ENCODE data around the gene QPCTL. TPM values are rescaled to one million over a fixed set of nuclear protein-coding genes. Genes with fewer than 3 reads are reported as not detected.

QPCTL gene
- total and polyA plus RNA-seq, 10 of the 15 experiments (the other 5 are each of a cell fraction or from before 2014, with no cell fraction given), result 1.1 to 22.6 (median 11.2) TPM

DNA sequence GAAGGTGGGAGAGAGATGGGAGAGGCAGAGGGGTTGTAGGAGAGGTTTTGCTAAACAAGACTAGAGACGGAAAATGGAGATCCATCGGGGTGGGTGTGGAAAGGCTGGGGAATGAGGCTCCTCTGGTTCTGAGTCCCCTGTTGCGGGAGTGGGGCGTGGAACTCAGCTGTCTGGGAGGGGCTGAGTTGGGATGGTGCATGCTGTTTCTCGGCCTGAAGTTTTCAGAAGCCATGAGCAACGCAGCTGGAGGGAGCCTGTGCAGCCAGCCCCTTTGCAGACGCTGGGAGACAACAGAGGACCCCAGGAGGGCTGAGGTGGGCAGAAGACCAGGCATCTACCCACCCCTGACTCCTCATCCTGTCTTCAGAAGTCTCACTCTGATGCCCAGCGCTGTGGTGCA is 31.8 kb upstream of the QPCTL start:
- ChIA-PET SMC1A (ENCODE audit: uncharacterized antibody, unreplicated experiment) (no interaction called here), RAD21 (ENCODE audit: unreplicated experiment) (no interaction called here)
- H2AFZ ChIP-seq (ENCODE audit: control insufficient read depth, low read depth, low read length), result no peak overlapping the region
- TF ChIP-seq ZNF207 (IDR thresholded peaks at IDR 0.05; ENCODE audit: borderline replicate concordance) (no peak), JUND (IDR thresholded peaks at IDR 0.05; ENCODE audit: low read depth, low read length) (no peak), POU2F2 (IDR thresholded peaks at IDR 0.05; ENCODE audit: borderline replicate concordance, low read depth, low read length) (no peak), MYC (IDR thresholded peaks at IDR 0.05; ENCODE audit: insufficient read depth, insufficient read length, insufficient replicate concordance, low read length, severe bottlenecking) (no peak), BACH1 (IDR thresholded peaks at IDR 0.05; ENCODE audit: borderline replicate concordance) (no peak), ASH2L (IDR thresholded peaks at IDR 0.05; ENCODE audit: borderline replicate concordance, low read depth) (no peak), BHLHE40 (IDR thresholded peaks at IDR 0.05; ENCODE audit: borderline replicate concordance in 1 of 2, low read depth in 2 of 2, low read length in 1 of 2) (no peak), CREB1 (IDR thresholded peaks at IDR 0.05; ENCODE audit: low read depth) (no peak), CREM (IDR thresholded peaks at IDR 0.05; ENCODE audit: low read depth) (no peak)
- TF ChIP-seq, protein P1, sequence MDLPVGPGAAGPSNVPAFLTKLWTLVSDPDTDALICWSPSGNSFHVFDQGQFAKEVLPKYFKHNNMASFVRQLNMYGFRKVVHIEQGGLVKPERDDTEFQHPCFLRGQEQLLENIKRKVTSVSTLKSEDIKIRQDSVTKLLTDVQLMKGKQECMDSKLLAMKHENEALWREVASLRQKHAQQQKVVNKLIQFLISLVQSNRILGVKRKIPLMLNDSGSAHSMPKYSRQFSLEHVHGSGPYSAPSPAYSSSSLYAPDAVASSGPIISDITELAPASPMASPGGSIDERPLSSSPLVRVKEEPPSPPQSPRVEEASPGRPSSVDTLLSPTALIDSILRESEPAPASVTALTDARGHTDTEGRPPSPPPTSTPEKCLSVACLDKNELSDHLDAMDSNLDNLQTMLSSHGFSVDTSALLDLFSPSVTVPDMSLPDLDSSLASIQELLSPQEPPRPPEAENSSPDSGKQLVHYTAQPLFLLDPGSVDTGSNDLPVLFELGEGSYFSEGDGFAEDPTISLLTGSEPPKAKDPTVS (IDR thresholded peaks at IDR 0.05; ENCODE audit: low read depth, low read length), result no peak
- TF ChIP-seq, protein P2, sequence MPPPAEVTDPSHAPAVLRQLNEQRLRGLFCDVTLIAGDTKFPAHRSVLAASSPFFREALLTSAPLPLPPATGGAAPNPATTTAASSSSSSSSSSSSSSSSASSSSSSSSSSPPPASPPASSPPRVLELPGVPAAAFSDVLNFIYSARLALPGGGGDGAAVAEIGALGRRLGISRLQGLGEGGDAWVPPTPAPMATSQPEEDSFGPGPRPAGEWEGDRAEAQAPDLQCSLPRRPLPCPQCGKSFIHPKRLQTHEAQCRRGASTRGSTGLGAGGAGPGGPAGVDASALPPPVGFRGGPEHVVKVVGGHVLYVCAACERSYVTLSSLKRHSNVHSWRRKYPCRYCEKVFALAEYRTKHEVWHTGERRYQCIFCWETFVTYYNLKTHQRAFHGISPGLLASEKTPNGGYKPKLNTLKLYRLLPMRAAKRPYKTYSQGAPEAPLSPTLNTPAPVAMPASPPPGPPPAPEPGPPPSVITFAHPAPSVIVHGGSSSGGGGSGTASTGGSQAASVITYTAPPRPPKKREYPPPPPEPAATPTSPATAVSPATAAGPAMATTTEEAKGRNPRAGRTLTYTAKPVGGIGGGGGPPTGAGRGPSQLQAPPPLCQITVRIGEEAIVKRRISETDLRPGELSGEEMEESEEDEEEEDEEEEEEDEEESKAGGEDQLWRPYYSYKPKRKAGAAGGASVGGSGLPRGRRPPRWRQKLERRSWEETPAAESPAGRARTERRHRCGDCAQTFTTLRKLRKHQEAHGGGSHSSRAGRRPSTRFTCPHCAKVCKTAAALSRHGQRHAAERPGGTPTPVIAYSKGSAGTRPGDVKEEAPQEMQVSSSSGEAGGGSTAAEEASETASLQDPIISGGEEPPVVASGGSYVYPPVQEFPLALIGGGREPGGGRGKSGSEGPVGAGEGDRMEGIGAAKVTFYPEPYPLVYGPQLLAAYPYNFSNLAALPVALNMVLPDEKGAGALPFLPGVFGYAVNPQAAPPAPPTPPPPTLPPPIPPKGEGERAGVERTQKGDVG (CRISPR knock-in tag; IDR thresholded peaks at IDR 0.05), result no peak
- TF ChIP-seq, protein P3, sequence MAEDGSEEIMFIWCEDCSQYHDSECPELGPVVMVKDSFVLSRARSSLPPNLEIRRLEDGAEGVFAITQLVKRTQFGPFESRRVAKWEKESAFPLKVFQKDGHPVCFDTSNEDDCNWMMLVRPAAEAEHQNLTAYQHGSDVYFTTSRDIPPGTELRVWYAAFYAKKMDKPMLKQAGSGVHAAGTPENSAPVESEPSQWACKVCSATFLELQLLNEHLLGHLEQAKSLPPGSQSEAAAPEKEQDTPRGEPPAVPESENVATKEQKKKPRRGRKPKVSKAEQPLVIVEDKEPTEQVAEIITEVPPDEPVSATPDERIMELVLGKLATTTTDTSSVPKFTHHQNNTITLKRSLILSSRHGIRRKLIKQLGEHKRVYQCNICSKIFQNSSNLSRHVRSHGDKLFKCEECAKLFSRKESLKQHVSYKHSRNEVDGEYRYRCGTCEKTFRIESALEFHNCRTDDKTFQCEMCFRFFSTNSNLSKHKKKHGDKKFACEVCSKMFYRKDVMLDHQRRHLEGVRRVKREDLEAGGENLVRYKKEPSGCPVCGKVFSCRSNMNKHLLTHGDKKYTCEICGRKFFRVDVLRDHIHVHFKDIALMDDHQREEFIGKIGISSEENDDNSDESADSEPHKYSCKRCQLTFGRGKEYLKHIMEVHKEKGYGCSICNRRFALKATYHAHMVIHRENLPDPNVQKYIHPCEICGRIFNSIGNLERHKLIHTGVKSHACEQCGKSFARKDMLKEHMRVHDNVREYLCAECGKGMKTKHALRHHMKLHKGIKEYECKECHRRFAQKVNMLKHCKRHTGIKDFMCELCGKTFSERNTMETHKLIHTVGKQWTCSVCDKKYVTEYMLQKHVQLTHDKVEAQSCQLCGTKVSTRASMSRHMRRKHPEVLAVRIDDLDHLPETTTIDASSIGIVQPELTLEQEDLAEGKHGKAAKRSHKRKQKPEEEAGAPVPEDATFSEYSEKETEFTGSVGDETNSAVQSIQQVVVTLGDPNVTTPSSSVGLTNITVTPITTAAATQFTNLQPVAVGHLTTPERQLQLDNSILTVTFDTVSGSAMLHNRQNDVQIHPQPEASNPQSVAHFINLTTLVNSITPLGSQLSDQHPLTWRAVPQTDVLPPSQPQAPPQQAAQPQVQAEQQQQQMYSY (CRISPR knock-in tag; IDR thresholded peaks at IDR 0.05), result no peak
- TF ChIP-seq, protein P4, sequence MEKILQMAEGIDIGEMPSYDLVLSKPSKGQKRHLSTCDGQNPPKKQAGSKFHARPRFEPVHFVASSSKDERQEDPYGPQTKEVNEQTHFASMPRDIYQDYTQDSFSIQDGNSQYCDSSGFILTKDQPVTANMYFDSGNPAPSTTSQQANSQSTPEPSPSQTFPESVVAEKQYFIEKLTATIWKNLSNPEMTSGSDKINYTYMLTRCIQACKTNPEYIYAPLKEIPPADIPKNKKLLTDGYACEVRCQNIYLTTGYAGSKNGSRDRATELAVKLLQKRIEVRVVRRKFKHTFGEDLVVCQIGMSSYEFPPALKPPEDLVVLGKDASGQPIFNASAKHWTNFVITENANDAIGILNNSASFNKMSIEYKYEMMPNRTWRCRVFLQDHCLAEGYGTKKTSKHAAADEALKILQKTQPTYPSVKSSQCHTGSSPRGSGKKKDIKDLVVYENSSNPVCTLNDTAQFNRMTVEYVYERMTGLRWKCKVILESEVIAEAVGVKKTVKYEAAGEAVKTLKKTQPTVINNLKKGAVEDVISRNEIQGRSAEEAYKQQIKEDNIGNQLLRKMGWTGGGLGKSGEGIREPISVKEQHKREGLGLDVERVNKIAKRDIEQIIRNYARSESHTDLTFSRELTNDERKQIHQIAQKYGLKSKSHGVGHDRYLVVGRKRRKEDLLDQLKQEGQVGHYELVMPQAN (conservative IDR thresholded peaks at IDR 0.05), result no peak

More for the DNA sequence above, 31.8 kb upstream of the QPCTL start:
- FAIRE-seq (no peak), DNase-seq (ENCODE audit: low read depth, low spot score) (no peak), ATAC-seq (no peak)
- H3K4me2 ChIP-seq (ENCODE audit: control insufficient read depth, insufficient read depth), result no peak overlapping the region
- H3K9me3 ChIP-seq (replicated peaks; ENCODE audit: control insufficient read depth, insufficient read depth, low read length), result no peaks in the 10 kb centered on the region
- H4K20me1 ChIP-seq (ENCODE audit: control insufficient read depth, insufficient read depth), result no peaks in the 10 kb centered on the region
- H3K4me3 ChIP-seq, result no peak overlapping the region
- no peaks in the 10 kb centered on the region for H3K36me3 ChIP-seq (ENCODE audit: control insufficient read depth in 2 of 2, insufficient read depth in 2 of 2, low read length in 1 of 2)
- ChIA-PET POLR2A (no interaction called here), CTCF (interaction anchor here (1.1 to 1.5 kb wide), 2 partner anchors 21 to 32 kb away, joined by 4 read pairs; partner anchors contain the start of gene QPCTL)
- no peaks in the 10 kb centered on the region for H3K4me1 ChIP-seq (ENCODE audit: control insufficient read depth, insufficient read depth, low read length)
- BruUV-seq (replicated peaks), result no TSS peak
- H3K27me3 ChIP-seq (replicated peaks in 1 of 2; ENCODE audit: control insufficient read depth in 2 of 2, insufficient read depth in 2 of 2, low read length in 1 of 2), result no peaks in the 10 kb centered on the region
- in situ Hi-C loops (cut with MboI), result no loop called here
- no peak overlapping the region for H3K27ac ChIP-seq (ENCODE audit: control insufficient read depth, insufficient read depth)
- intact Hi-C loops (cut with micrococcal nuclease; ENCODE audit: unreplicated experiment), result no loop called here
- no peaks in the 10 kb centered on the region for H3K79me2 ChIP-seq (ENCODE audit: control insufficient read depth, insufficient read depth, low read length)
- no peak overlapping the region for H3K9ac ChIP-seq (ENCODE audit: control insufficient read depth, insufficient read depth, low read length)
- 34% methylated on average over 8 of the region's 8 CpGs for WGBS (ENCODE audit: insufficient coverage, insufficient replicate concordance, low lambda C conversion rate, missing lambda C conversion rate)
